Measurements from ENCODE around the gene POGLUT3. TPM values are rescaled to one million over a fixed set of nuclear protein-coding genes. Genes with fewer than 3 reads are reported as not detected.

Gene POGLUT3
- polyA plus RNA-seq, 1 experiment: 20.8 TPM

- no peaks in the 10 kb centered on the region for H3K36me3 ChIP-seq (ENCODE audit: control insufficient read depth, insufficient read depth, low read length)
- POLR2A ChIA-PET: no interaction called here
- no peak for DNase-seq (ENCODE audit: low read depth)
- H3K4me3 ChIP-seq (ENCODE audit: low read depth, low read length): no peak overlapping the region
- no peak for TF ChIP-seq CTCF (IDR thresholded peaks at IDR 0.05; ENCODE audit: insufficient read depth, low read depth, low read length)
- no peaks in the 10 kb centered on the region for H3K27me3 ChIP-seq (ENCODE audit: control insufficient read depth, insufficient read depth, low read length)
- CTCF ChIA-PET: no interaction called here
Measured at GRCh38 chr11:108501396-108501795, 3.2 kb upstream of the POGLUT3 start.

- no peaks in the 10 kb centered on the region for H3K27me3 ChIP-seq (ENCODE audit: control insufficient read depth, insufficient read depth, low read length)
- POLR2A ChIA-PET: no interaction called here
- no peak for DNase-seq (ENCODE audit: low read depth)
- H3K36me3 ChIP-seq (ENCODE audit: control insufficient read depth, insufficient read depth, low read length): no peaks in the 10 kb centered on the region
- H3K4me3 ChIP-seq (ENCODE audit: low read depth, low read length): no peak overlapping the region
- TF ChIP-seq CTCF (IDR thresholded peaks at IDR 0.05; ENCODE audit: insufficient read depth, low read depth, low read length): no peak
- CTCF ChIA-PET: no interaction called here
Measured at GRCh38 chr11:108500721-108501120, 2.5 kb upstream of the POGLUT3 start.

GRCh38 chr11:108500169-108500568 lies 2.0 kb upstream of the POGLUT3 start:
- POLR2A ChIA-PET: no interaction called here
- no peak for DNase-seq (ENCODE audit: low read depth)

GRCh38 chr11:108498816-108499408 lies 728 bp upstream of the POGLUT3 start:
- no peak for DNase-seq (ENCODE audit: low read depth)
- ChIA-PET CTCF (no interaction called here), POLR2A (no interaction called here)
- H3K4me3 ChIP-seq (ENCODE audit: low read depth, low read length): peak overlapping the region; percentile 57
- no peak for TF ChIP-seq CTCF (IDR thresholded peaks at IDR 0.05; ENCODE audit: insufficient read depth, low read depth, low read length)
- no peaks in the 10 kb centered on the region for H3K27me3 ChIP-seq (ENCODE audit: control insufficient read depth, insufficient read depth, low read length)
- H3K36me3 ChIP-seq (ENCODE audit: control insufficient read depth, insufficient read depth, low read length): no peaks in the 10 kb centered on the region

More at GRCh38 chr11:108500169-108500568, 2.0 kb upstream of the POGLUT3 start:
- H3K4me3 ChIP-seq (ENCODE audit: low read depth, low read length): no peak overlapping the region
- no peaks in the 10 kb centered on the region for H3K36me3 ChIP-seq (ENCODE audit: control insufficient read depth, insufficient read depth, low read length)
- CTCF ChIA-PET: no interaction called here
- H3K27me3 ChIP-seq (ENCODE audit: control insufficient read depth, insufficient read depth, low read length): no peaks in the 10 kb centered on the region
- TF ChIP-seq CTCF (IDR thresholded peaks at IDR 0.05; ENCODE audit: insufficient read depth, low read depth, low read length): no peak

- H3K4me3 ChIP-seq (ENCODE audit: low read depth, low read length): peak overlapping the region; percentile 57
- H3K36me3 ChIP-seq (ENCODE audit: control insufficient read depth, insufficient read depth, low read length): no peaks in the 10 kb centered on the region
- ChIA-PET CTCF (no interaction called here), POLR2A (no interaction called here)
- TF ChIP-seq CTCF (IDR thresholded peaks at IDR 0.05; ENCODE audit: insufficient read depth, low read depth, low read length): no peak
- H3K27me3 ChIP-seq (ENCODE audit: control insufficient read depth, insufficient read depth, low read length): no peaks in the 10 kb centered on the region
- peak; percentile 95 for DNase-seq (ENCODE audit: low read depth)
Measured at GRCh38 chr11:108497317-108498045, 703 bp downstream of the POGLUT3 start.

All from BJ (cell line).